HG02981 (cell line): ENCODE results near the gene TMEM54.

ENCODE experiments used
- ATAC-seq: cut with Tn5 transposase; IDR thresholded peaks from one replicate; pipeline ENCODE4 v1.9.1; 2021; ENCODE audit warnings: mild to moderate bottlenecking, moderate library complexity; ENCODE audit not compliant: unreplicated experiment

TMEM54 gene

GRCh38 chr1:32864375-32865019, 36.7 kb downstream of the TMEM54 start:
- no peak for ATAC-seq

GRCh38 chr1:32863881-32864245, 37.3 kb downstream of the TMEM54 start:
- no peak for ATAC-seq

DNA sequence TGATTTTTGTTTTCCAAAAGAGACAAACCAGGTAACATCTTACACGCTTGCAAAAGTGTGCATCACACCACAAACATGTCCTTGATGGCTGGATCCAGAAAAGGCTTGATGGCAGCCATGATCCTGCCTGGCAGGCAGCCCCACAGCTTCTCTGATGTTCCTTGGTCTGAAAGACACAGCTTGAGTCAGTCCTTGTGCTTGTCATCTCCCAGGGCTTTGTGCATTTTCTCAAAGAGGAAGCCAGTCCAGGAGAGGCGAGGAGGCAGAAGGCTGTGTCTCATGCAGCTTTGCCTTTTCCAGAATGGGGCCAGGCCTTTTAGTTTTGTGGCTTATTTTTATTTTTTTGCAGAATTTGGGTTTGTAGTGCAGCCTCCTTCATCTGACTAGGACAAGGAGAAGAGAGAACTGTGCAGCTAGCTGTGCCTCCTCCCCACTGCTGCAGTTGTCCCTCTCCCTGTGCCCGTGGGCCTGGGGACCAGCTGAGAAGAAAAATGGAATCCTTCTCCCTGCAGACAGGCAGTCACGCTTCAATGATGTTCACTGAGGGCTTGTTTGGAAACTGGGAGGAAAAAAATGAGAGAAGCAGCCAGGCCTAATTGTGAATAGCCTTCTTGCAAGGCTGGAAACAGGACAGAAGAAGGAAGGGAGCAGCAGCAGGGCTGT, 37.8 kb downstream of the TMEM54 start:
- ATAC-seq: no peak

DNA sequence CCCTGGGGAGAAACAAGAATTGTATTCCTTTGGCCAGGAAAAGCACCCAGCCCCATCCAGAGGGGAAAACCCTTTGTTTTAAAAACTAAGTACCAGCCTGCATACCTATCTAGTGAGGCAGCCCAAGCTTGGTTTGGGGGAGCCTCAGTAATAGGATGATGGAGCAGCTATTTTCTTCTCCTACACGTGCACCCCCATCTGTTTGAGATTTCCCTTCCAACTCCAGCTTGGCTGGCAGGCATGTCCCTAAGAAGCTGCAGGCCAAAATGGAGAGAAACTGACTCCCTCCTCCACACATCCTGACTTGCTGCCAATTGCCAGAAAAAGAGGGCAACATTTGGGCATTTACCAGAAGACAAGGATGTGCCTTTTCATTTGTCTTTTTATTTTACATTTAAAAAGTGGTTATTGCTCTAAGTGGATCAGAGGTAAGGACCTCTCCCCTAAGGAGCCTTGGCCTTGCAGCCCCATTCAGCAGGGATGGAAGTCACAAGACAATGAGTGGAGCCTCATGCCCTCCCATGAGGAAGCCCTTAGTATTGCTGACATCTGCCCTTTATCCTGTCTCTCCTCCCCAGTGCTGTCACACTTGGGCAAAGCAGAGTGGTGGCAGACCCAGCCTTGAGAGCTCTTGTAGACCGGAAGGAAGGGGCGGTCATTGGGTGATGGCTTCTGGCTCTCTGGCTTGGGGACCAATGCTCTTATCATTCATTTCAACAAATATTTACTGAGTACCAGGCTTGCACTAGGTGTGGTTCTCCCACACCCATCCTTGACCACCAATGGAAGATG, 39.1 kb downstream of the TMEM54 start:
- no peak for ATAC-seq

DNA sequence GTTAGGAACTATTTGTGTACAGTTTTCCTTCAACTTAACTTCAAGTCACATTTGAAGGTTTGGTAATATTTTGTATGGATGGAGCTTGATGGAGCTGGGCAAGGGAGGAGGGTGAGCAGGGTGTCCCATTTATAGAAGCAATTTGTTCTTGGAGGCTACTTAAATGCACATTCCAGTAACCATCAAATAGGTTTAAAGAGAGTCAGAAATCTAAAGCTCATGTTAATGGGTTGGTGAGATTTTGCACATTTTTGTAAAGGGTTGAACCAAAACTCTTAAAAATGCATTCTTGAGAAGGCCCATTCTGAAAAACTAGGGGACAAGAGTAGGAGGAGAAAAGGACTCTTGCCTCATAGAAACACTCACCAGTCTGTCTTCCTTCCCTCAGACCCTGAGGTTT, 40.6 kb downstream of the TMEM54 start:
- no peak for ATAC-seq

- no peak for ATAC-seq
These were observed 41.3 kb downstream of the TMEM54 start for GRCh38 chr1:32859915-32860314.

DNA sequence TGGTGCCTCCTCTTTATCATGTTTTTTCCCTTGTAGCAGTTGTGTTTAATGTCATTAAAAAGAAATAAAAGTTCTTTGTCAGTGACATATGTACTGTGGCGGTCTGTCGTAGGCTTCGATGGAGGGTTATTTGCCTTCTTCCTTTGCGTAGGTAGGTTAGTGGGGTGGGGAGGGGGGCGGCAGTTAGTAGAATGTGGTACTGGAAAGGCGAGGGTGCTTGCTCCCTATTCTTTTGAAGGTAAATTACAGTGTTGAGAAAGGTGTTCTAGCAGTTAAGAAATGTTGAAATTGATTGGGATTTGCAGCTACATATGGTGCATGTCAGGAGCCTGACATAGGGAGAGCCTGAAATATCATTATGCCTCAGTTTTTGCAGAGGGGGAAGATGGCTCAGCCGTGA, 42.4 kb downstream of the TMEM54 start:
- ATAC-seq: no peak

GRCh38 chr1:32858136-32858535, 43.1 kb downstream of the TMEM54 start:
- no peak for ATAC-seq

- ATAC-seq: no peak
These were observed 45.1 kb downstream of the TMEM54 start for GRCh38 chr1:32855861-32856617.

- ATAC-seq: no peak
These were observed 52.7 kb downstream of the TMEM54 start for GRCh38 chr1:32848354-32849063.
